DND-41 (cell line): ENCODE results near the gene DIP2B.

Experiments
- EZH2 ChIP-seq: IDR thresholded peaks from 3 replicates; pipeline ENCODE4 v1.6.1; 2012; ENCODE audit warnings: borderline replicate concordance, low read depth, mild to moderate bottlenecking, moderate library complexity, low read length, inconsistent platforms; ENCODE audit not compliant: severe bottlenecking
- TF ChIP-seq, protein P1 (sequence below): IDR thresholded peaks from 2 replicates; pipeline ENCODE4 v1.5.1; 2012; ENCODE audit warnings: borderline replicate concordance, low read length, moderate library complexity, mild to moderate bottlenecking; ENCODE audit not compliant: poor library complexity, severe bottlenecking; ENCODE audit errors: extremely low read depth

DNA sequence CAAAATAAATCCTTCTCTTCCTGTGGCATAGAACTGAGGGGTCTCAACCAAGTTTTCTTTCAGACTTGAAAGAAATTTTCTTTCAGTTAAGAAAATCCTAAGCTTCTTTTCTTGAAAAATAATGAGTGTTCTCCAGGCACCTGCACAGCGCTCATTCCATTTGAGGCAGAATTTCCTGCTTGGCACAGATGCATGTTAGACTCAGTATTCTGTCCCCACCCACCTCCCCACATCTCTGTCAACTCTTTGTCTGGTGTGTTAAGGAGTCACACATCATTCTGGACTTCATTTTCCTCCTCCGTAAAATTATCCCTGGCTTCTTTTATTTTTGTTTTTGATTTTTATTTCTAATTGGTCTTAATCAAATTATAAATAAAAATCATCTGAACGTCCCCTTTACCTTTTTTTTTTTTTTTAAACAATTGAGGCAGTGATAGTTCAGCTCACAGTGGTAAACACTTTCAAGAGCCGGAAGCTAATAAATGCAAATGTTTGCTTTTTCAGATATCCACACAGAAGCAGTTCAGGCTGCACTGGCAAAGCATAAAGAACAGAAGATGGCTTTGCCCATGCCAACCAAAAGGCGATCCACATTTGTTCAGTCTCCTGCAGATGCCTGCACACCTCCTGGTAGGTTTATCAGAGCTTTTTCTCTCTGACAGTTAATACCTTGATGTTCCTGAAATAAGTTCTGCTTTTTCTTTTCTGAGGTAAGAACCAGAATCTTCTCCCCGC is 155.1 kb downstream of the DIP2B start:
- TF ChIP-seq, protein P1, sequence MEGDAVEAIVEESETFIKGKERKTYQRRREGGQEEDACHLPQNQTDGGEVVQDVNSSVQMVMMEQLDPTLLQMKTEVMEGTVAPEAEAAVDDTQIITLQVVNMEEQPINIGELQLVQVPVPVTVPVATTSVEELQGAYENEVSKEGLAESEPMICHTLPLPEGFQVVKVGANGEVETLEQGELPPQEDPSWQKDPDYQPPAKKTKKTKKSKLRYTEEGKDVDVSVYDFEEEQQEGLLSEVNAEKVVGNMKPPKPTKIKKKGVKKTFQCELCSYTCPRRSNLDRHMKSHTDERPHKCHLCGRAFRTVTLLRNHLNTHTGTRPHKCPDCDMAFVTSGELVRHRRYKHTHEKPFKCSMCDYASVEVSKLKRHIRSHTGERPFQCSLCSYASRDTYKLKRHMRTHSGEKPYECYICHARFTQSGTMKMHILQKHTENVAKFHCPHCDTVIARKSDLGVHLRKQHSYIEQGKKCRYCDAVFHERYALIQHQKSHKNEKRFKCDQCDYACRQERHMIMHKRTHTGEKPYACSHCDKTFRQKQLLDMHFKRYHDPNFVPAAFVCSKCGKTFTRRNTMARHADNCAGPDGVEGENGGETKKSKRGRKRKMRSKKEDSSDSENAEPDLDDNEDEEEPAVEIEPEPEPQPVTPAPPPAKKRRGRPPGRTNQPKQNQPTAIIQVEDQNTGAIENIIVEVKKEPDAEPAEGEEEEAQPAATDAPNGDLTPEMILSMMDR, result no peak
- TF ChIP-seq EZH2, result no peak
